Kidney (tissue), 14 donors: ENCODE measurements around the gene MORC3. TPM values are rescaled to one million over a fixed set of nuclear protein-coding genes. Genes with fewer than 3 reads are reported as not detected.

Experiments
- DNase-seq, 5 donors: peaks; one replicate each; pipeline ENCODE4 v3.0.0-alpha.2; 2013 to 2020
- FAIRE-seq: peaks from 2 replicates; lab custom pipeline; 2012; peaks lifted over from hg19 to GRCh38; lab: Jason Lieb, UNC
- H3K27ac ChIP-seq, 2 donors: one replicate each; pipeline ENCODE4 v1.7.0; 2013; ENCODE audit warnings: low read depth in 2 of 2, low read length in 2 of 2, inconsistent platforms in 1 of 2
- H3K27me3 ChIP-seq: one replicate; pipeline ENCODE4 v1.7.1; 2013; ENCODE audit warnings: low read length, inconsistent platforms; ENCODE audit not compliant: control insufficient read depth, insufficient read depth
- H3K36me3 ChIP-seq, 3 donors: one replicate each; pipeline versions ENCODE4 v1.7.0 to v1.7.1; 2013; ENCODE audit warnings: low read length in 3 of 3, control low read depth in 1 of 3, inconsistent platforms in 1 of 3; ENCODE audit not compliant: insufficient read depth in 3 of 3, control insufficient read depth in 2 of 3
- H3K4me1 ChIP-seq, 3 donors: one replicate each; pipeline versions ENCODE4 v1.7.0 to v1.7.1; 2013; ENCODE audit warnings: low read length in 3 of 3, inconsistent platforms in 1 of 3, low read depth in 1 of 3; ENCODE audit not compliant: control insufficient read depth in 2 of 3, insufficient read depth in 2 of 3
- H3K4me3 ChIP-seq, 3 donors: one replicate each; pipeline versions ENCODE4 v1.7.0 to v1.8.1; 2013; ENCODE audit warnings: low read length in 3 of 3, control low read depth in 1 of 3, inconsistent platforms in 1 of 3
- H3K9ac ChIP-seq, 3 donors: one replicate each; pipeline versions ENCODE4 v1.7.0 to v1.7.1; 2013; ENCODE audit warnings: low read length in 3 of 3, control low read depth in 1 of 3, inconsistent platforms in 1 of 3
- H3K9me3 ChIP-seq, 3 donors: one replicate each; pipeline versions ENCODE4 v1.7.0 to v1.7.1; 2013; ENCODE audit warnings: low read length in 3 of 3, control low read depth in 1 of 3, inconsistent platforms in 1 of 3; ENCODE audit not compliant: control insufficient read depth in 2 of 3, insufficient read depth in 1 of 3
- CTCF ChIP-seq: IDR thresholded peaks from 3 replicates; pipeline ENCODE4 v1.5.1; 2012; ENCODE audit warnings: mild to moderate bottlenecking, moderate library complexity, borderline replicate concordance; ENCODE audit not compliant: insufficient read depth; ENCODE audit errors: extremely low read depth
- intact Hi-C: fragments of 100-400 bp; cut with DNase I; formaldehyde crosslinking; loops from one replicate; pipeline ENCODE4 v1.11.1; 2022
- polyA plus RNA-seq: library from polyadenylated mRNA; stranded (reverse); fragments of 350-450 nt; fragmentation: Illumina TruSeq; extraction: RNeasy Lipid Tissue Mini Kit (QIAGEN cat#74804); gene quantifications from one replicate; pipeline ENCODE4 v1.2.3, GENCODE V29; 2014; ENCODE audit warnings: low read depth, low replicate concordance; ENCODE audit not compliant: insufficient read depth
- total RNA-seq: library from RNA; stranded (reverse); fragmentation: NEBNext Ultra II Directional; extraction: Animal tissue kit (Norgen Biotek cat#: 25700); gene quantifications from one replicate; pipeline ENCODE4 v1.2.1, GENCODE V29; 2021
- donor health status: control.
- donor health status: control.
- donor health status: control.
- donor health status: control.
- donor health status: control.
- donor health status: DM: yes; HTN: yes; CAD: no.
- donor health status: Normal renal cell carcinoma (clear cell type).

Gene MORC3
- total and polyA plus RNA-seq, 2 donors from 2014 or later = 6.6 to 32.4 TPM

DNA sequence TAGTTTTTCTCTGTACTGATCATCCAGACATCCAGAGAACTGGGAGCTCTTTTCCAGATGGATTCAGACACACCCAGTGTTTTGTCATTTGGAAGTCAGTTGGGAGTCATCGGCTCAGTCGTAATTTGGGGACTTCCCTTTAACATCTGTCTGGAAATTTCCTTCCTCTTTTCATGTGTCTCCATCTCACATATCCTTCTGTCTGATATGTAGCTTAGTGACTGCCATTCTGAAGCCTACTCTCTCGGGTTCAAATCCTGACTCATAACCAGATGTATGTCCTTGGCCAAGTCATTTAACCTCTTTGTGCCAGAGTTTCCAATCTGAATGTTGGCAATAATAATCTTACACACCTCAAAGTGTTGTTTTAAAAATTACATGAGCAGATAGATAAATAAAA is 3.0 kb downstream of the MORC3 start:
- Histone ChIP-seq H3K4me3 (no peak overlapping the region), H3K27me3 (no peaks in the 10 kb centered on the region), H3K9me3 (no peaks in the 10 kb centered on the region), H3K36me3 (no peaks in the 10 kb centered on the region), H3K27ac (no peak overlapping the region), H3K4me1 (peaks cover 0 to 5% (median 2%) of the 10 kb centered on the region in 3 donors), H3K9ac (no peak overlapping the region)
- no peak for FAIRE-seq
- intact Hi-C loops = no loop called here
- no peak for TF ChIP-seq CTCF
- DNase-seq = no peak

GRCh38 chr21:36325373-36326010 is 5.5 kb downstream of the MORC3 start:
- Histone ChIP-seq H3K36me3 (no peaks in the 10 kb centered on the region), H3K9me3 (no peaks in the 10 kb centered on the region), H3K27ac (peak overlapping the region in 1 of 2 donors; percentile 47), H3K4me1 (peaks cover 0 to 8% (median 6%) of the 10 kb centered on the region in 3 donors), H3K9ac (no peak overlapping the region), H3K27me3 (no peaks in the 10 kb centered on the region), H3K4me3 (no peak overlapping the region)
- no peak for TF ChIP-seq CTCF
- FAIRE-seq = no peak
- intact Hi-C loops = loop anchor here (5.0 kb wide), 1 partner anchor 173 kb away; no protein-coding TSS in a partner anchor
- DNase-seq = no peak

DNA sequence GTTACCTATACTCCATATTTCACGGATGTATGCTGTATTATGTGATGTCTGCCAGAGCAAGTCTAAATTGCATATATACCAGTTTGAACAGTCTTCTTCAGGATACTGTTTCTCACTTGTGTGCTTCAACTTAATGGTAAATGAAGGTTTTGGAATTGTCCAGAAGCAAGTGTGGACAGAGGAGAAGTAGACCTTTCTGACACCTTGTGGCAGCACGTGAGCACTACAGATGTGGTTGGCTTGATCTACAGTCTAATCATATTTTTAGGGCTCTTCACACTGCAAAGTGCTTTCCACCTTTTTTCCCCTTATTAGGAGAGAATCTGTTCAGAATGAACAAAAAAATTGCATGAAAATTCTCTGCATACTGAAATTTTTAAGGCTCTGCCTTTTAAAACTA is 10.9 kb downstream of the MORC3 start:
- DNase-seq = peak in 3 of 5 donors; percentile 38 to 63 (median 46)
- no peaks in the 10 kb centered on the region for H3K9me3 ChIP-seq

More for the DNA sequence above, 10.9 kb downstream of the MORC3 start:
- H3K27ac ChIP-seq = no peak overlapping the region
- no peak overlapping the region for H3K4me3 ChIP-seq
- H3K36me3 ChIP-seq = peaks cover 0 to 4% (median 2%) of the 10 kb centered on the region in 3 donors
- no peak for FAIRE-seq
- peaks cover 0 to 5% (median 4%) of the 10 kb centered on the region in 3 donors for H3K4me1 ChIP-seq
- H3K27me3 ChIP-seq = no peaks in the 10 kb centered on the region
- peak; percentile 67 for TF ChIP-seq CTCF
- intact Hi-C loops = no loop called here
- H3K9ac ChIP-seq = no peak overlapping the region
